A549 (cell line): ENCODE results near the gene AMPH.

Experiments used
- EP300 ChIP-seq, 2 experiments: fragments of >200 bp; sonication (Bioruptor Twin); formaldehyde crosslinking; IDR thresholded peaks; 2 replicates in 1 of 2; 3 replicates in 1 of 2; pipeline ENCODE4 v1.6.1; 2016 to 2017
- SREBF2 ChIP-seq: fragments of 450-650 bp; IDR thresholded peaks from 2 replicates; pipeline ENCODE4 v1.6.1; 2014; ENCODE audit warnings: mild to moderate bottlenecking, moderate library complexity

- no peak for TF ChIP-seq SREBF2
- TF ChIP-seq EP300 (IDR thresholded peaks at IDR 0.05) = no peak
Observed at GRCh38 chr7:38367301-38367890, 263.8 kb downstream of the AMPH start.
